ENCODE measurements around the gene SMURF1.

GRCh38 chr7:99000196-99000903, 143.6 kb downstream of the SMURF1 start:
- TF ChIP-seq POLR2A (IDR thresholded peaks at IDR 0.05; ENCODE audit: low read depth, low read length): no peak
- TF ChIP-seq POLR2AphosphoS5 (IDR thresholded peaks at IDR 0.05; ENCODE audit: low read depth, low read length): no peak
